ENCODE measurements around the gene NMRAL1. TPM values are rescaled to one million over a fixed set of nuclear protein-coding genes. Genes with fewer than 3 reads are reported as not detected.

The NMRAL1 gene
- total RNA-seq, 1 experiment from 2014 or later, result 48.6 TPM

DNA sequence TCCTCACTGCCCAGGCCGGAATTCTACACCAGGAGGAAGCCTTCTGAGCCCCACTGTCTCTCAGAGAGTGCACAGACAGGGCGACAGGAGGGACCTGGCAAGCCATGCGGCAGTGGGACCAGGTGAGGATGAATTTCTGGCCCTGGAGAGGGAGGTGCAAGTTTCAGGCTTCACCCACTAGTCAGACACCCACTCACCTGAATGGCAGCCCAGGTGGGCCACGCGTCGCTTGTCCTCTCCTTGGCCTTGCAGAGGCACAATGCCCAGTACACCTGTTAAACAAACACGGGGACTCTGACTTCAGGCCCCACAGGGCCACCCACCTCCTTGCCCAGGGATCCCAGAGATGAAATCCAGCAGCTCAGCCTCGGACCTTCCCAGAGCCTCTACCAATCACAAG is 62.3 kb downstream of the NMRAL1 start:
- intact Hi-C loops (cut with micrococcal nuclease), result no loop called here
- H3K27me3 Mint-ChIP-seq (ENCODE audit: insufficient read depth, unreplicated experiment), result no peaks in the 10 kb centered on the region
- H3K27ac Mint-ChIP-seq (ENCODE audit: low read depth, unreplicated experiment), result no peak overlapping the region
- no peak for DNase-seq (ENCODE audit: unreplicated experiment)
- H3K4me3 Mint-ChIP-seq (ENCODE audit: unreplicated experiment), result no peak overlapping the region
- peaks cover 27% of the 10 kb centered on the region for H3K4me1 Mint-ChIP-seq (ENCODE audit: insufficient read depth, unreplicated experiment)
- CTCF ChIA-PET, result interaction anchor here (1.4 to 4.9 kb wide), 2 partner anchors 11 to 53 kb away, joined by 4 to 40 read pairs; no protein-coding TSS in a partner anchor
- TF ChIP-seq, protein P1, sequence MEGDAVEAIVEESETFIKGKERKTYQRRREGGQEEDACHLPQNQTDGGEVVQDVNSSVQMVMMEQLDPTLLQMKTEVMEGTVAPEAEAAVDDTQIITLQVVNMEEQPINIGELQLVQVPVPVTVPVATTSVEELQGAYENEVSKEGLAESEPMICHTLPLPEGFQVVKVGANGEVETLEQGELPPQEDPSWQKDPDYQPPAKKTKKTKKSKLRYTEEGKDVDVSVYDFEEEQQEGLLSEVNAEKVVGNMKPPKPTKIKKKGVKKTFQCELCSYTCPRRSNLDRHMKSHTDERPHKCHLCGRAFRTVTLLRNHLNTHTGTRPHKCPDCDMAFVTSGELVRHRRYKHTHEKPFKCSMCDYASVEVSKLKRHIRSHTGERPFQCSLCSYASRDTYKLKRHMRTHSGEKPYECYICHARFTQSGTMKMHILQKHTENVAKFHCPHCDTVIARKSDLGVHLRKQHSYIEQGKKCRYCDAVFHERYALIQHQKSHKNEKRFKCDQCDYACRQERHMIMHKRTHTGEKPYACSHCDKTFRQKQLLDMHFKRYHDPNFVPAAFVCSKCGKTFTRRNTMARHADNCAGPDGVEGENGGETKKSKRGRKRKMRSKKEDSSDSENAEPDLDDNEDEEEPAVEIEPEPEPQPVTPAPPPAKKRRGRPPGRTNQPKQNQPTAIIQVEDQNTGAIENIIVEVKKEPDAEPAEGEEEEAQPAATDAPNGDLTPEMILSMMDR (IDR thresholded peaks at IDR 0.05; ENCODE audit: unreplicated experiment), result no peak
- BruUV-seq (replicated peaks), result no TSS peak
- POLR2A ChIA-PET, result no interaction called here
- H3K9me3 Mint-ChIP-seq (ENCODE audit: unreplicated experiment), result no peaks in the 10 kb centered on the region
- H3K36me3 Mint-ChIP-seq (ENCODE audit: insufficient read depth, unreplicated experiment), result peaks cover 10% of the 10 kb centered on the region

Other genes with a start within 250 kb of the NMRAL1 start
- gene SRL, start 232.5 kb downstream of the NMRAL1 start, total RNA-seq (2022), result not detected in 2 replicates
- 15.5 and 23.9 TPM in 2 replicates for gene TFAP4, start 201.6 kb downstream of the NMRAL1 start, total RNA-seq (2022)
- gene GLIS2, start 158.6 kb downstream of the NMRAL1 start, total RNA-seq (2022), result 14.7 and 15.8 TPM in 2 replicates
- 71.8 and 117 TPM in 2 replicates for gene PAM16, start 123.3 kb downstream of the NMRAL1 start, total RNA-seq (2022)
- 4.0 and 7.1 TPM in 2 replicates for gene VASN, start 102.8 kb downstream of the NMRAL1 start, total RNA-seq (2022)
- gene CORO7, start 58.0 kb downstream of the NMRAL1 start, total RNA-seq (2022), result 20.3 and 24.9 TPM in 2 replicates
- gene DNAJA3, start 48.8 kb downstream of the NMRAL1 start, total RNA-seq (2022), result 98.1 and 101 TPM in 2 replicates
- gene HMOX2, start 1.8 kb upstream of the NMRAL1 start, total RNA-seq (2022), result 60.4 and 65.6 TPM in 2 replicates
- 6.0 and 8.0 TPM in 2 replicates for gene CDIP1, start 64.1 kb upstream of the NMRAL1 start, total RNA-seq (2022)
- not detected in 2 replicates for gene C16orf96, start 81.7 kb upstream of the NMRAL1 start, total RNA-seq (2022)
- 28.0 and 42.1 TPM in 2 replicates for gene UBALD1, start 140.3 kb upstream of the NMRAL1 start, total RNA-seq (2022)
- 61.3 and 62.9 TPM in 2 replicates for gene MGRN1, start 150.2 kb upstream of the NMRAL1 start, total RNA-seq (2022)
- 18.3 and 21.8 TPM in 2 replicates for gene NUDT16L1, start 218.9 kb upstream of the NMRAL1 start, total RNA-seq (2022)